Esophagus squamous epithelium (tissue), 5 donors: Measurements from ENCODE around the gene PPY. TPM values are rescaled to one million over a fixed set of nuclear protein-coding genes. Genes with fewer than 3 reads are reported as not detected.

Source experiments
- DNase-seq: peaks from one replicate; lab custom pipeline; 2025; lab: John Stamatoyannopoulos, UW
- H3K27ac ChIP-seq, 4 donors: fragments of 200-600 bp; sonication (generic); one replicate each; pipeline ENCODE4 v1.5.1; 2016 to 2019; ENCODE audit warnings: mild to moderate bottlenecking in 1 of 4
- H3K27me3 ChIP-seq, 4 donors: fragments of 200-600 bp; sonication (generic); 1 replicate in 3 of 4; 2 replicates in 1 of 4; pipeline versions ENCODE4 v1.5.1 to v1.6.0; 2017 to 2021; ENCODE audit warnings: antibody characterized with exemption in 1 of 4
- H3K36me3 ChIP-seq, 3 donors: fragments of 200-600 bp; sonication (generic); one replicate each; pipeline ENCODE4 v1.5.1; 2016 to 2019
- H3K4me1 ChIP-seq, 3 donors: fragments of 200-600 bp; sonication (generic); one replicate each; pipeline ENCODE4 v1.5.1; 2017 to 2019
- H3K4me3 ChIP-seq, 4 donors: fragments of 200-600 bp; sonication (generic); 1 replicate in 3 of 4; 2 replicates in 1 of 4; pipeline ENCODE4 v1.5.1; 2016 to 2019; ENCODE audit warnings: mild to moderate bottlenecking in 2 of 4, moderate library complexity in 1 of 4
- H3K9me3 ChIP-seq, 3 donors: fragments of 200-600 bp; sonication (generic); one replicate each; pipeline ENCODE4 v1.5.1; 2016 to 2019
- POLR2A ChIP-seq, 4 donors: fragments of 450-650 bp; IDR thresholded peaks; one replicate each; pipeline ENCODE4 v1.6.1; 2017; ENCODE audit warnings: antibody characterized with exemption in 4 of 4, mild to moderate bottlenecking in 4 of 4, moderate library complexity in 3 of 4
- WGBS, 2 donors: methylation state at CpG; one replicate each; pipeline ENCODE4 v1.1.5; 2018; 5-methylcytosine and 5-hydroxymethylcytosine counted together
- intact Hi-C: fragments of 100-400 bp; cut with DNase I; formaldehyde crosslinking; loops from one replicate; pipeline ENCODE4 v1.15.0; 2022
- total RNA-seq, 4 donors: library from RNA; depleted of rRNA; stranded (reverse); fragments of >200 nt; gene quantifications; one replicate each; pipeline ENCODE4 v1.1.0, GENCODE V29; 2016
- TF ChIP-seq, protein P1 (sequence below), 6 experiments: fragments of 450-650 bp in 4 of 6; fragments of 200-600 bp in 2 of 6; sonication (generic) in 2 of 6; IDR thresholded peaks; one replicate each; pipeline ENCODE4 v1.5.1; 2016 to 2019; ENCODE audit warnings: antibody characterized with exemption in 6 of 6, mild to moderate bottlenecking in 4 of 6, moderate library complexity in 4 of 6
- donor health status: DM: yes; HTN: yes; CAD: no.

PPY gene
- total RNA-seq, 4 donors from 2014 or later: not detected

DNA sequence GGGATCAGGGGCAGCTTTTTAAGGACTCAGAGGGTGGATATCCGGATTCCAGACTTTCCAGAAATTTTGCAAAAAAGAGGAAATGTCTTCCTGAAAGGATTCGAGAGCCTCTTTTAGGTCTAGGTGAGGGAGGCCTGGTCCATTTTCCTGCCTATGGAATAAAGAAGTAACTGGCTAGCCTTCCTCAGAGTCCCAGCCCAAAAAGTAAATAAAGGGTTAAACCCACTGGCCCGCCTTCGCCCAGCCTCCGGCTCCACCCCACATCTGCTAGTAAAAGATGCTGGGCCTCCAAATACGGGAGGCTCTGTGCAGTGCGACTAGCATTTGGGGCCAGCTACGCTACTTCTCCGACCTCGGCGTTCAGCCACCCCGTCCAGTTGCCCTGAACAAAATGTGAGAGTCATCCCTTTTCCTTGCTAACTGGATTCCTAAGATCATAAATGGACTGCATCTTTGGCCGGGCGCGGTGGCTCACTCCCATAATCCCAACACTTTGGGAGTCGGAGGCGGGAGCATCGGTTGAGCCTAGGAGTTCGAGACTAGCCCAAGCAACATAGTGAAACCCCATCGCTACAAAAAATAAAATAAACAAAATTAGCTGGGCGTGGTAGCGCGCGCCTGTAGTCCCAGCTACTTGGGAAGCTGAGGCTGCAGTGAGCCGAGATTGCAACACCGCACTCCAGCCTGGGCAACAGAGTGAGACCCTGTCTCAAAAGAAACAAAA lies 34.1 kb downstream of the PPY start:
- DNase-seq: no peak
- no peaks in the 10 kb centered on the region for H3K9me3 ChIP-seq
- peaks cover 0 to 61% (median 6%) of the 10 kb centered on the region in 4 donors for H3K27me3 ChIP-seq
- H3K4me3 ChIP-seq: peak overlapping the region; percentile 36 to 81 (median 64)
- WGBS, 2 donors: 33 to 36% methylated on average over 10 to 20 of the region's 26 CpGs
- no peak for TF ChIP-seq POLR2A (IDR thresholded peaks at IDR 0.05)
- TF ChIP-seq, protein P1, sequence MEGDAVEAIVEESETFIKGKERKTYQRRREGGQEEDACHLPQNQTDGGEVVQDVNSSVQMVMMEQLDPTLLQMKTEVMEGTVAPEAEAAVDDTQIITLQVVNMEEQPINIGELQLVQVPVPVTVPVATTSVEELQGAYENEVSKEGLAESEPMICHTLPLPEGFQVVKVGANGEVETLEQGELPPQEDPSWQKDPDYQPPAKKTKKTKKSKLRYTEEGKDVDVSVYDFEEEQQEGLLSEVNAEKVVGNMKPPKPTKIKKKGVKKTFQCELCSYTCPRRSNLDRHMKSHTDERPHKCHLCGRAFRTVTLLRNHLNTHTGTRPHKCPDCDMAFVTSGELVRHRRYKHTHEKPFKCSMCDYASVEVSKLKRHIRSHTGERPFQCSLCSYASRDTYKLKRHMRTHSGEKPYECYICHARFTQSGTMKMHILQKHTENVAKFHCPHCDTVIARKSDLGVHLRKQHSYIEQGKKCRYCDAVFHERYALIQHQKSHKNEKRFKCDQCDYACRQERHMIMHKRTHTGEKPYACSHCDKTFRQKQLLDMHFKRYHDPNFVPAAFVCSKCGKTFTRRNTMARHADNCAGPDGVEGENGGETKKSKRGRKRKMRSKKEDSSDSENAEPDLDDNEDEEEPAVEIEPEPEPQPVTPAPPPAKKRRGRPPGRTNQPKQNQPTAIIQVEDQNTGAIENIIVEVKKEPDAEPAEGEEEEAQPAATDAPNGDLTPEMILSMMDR (IDR thresholded peaks at IDR 0.05): no peak
- H3K4me1 ChIP-seq: peaks cover 23 to 36% (median 32%) of the 10 kb centered on the region in 3 donors
- intact Hi-C loops: no loop called here
- no peaks in the 10 kb centered on the region for H3K36me3 ChIP-seq
- peak overlapping the region; percentile 72 to 94 (median 87) for H3K27ac ChIP-seq

DNA sequence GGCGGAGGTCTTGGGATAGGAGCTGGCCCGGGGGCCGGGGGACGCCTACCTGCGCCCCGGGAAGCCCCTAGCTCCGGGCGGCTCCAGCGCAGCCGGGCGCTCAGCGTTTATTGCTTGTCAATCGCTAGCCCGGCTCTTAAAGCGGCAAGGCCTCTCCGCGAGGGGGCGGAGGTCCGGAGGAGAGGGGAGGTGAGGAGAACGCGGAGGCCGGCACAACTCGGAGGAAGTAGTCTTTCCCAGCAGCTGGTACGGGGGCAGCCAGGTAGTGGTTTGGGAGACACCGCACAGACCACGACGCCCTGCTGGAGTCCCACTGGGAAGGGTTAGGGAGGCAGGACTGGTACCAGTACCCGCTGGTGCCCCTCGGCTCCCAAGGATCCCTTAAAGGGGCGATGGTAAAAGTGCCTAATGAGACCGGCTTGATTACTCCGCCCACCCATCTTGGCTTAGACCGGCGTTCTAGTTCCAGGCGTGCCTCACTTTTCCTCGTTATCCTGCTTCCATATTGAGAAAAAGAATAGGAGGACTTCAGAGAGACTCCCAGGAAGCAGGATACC lies 34.8 kb downstream of the PPY start, which contains the start of gene MPP2:
Gene MPP2 (minus strand): TSS at position 112 of the 557 bp plus-strand sequence. CDS start 3,076 bp downstream, outside the sequence.
- TF ChIP-seq, protein P1 (IDR thresholded peaks at IDR 0.05): peak in 2 of 6 experiments; percentile 25 to 38
- peak in 2 of 4 donors; percentile 42 to 47 for TF ChIP-seq POLR2A (IDR thresholded peaks at IDR 0.05)
- no peak for DNase-seq
- intact Hi-C loops: no loop called here
- Histone ChIP-seq H3K4me3 (peak within 1 kb of the TSS; percentile 36 to 81 (median 64)), H3K27me3 (peaks cover 0 to 61% (median 6%) of the 10 kb centered on the region in 4 donors), H3K9me3 (no peaks in the 10 kb centered on the region), H3K4me1 (peaks cover 23 to 36% (median 32%) of the 10 kb centered on the region in 3 donors), H3K36me3 (no peaks in the 10 kb centered on the region), H3K27ac (peak within 1 kb of the TSS; percentile 72 to 94 (median 87))
- 0 to 7% methylated on average over 6 to 15 of the region's 36 CpGs for WGBS, 2 donors

DNA sequence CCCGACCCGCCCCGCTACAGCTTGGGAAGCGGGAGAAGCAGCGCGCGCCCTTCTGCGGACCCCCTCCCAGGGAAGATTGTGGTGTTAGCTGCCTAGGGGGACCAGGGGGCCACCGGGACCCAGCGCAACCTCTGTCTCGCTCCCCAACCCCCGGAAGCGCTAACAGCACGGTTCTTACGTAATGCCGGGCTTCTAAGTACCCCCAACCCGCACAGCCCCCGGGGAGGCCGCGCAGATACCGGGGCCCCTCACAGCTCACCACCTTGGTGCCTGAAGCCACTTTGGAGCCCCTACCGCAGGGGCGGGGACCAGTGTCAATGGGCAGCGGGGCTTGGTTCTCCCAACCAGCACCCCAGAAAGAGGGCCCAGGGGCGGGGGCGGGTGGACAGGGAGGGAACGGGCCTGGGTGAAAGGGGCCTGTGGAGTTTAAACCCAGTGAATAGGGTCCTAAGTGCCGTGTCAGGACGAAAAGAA lies 35.3 kb downstream of the PPY start:
- peak overlapping the region; percentile 36 to 81 (median 64) for H3K4me3 ChIP-seq
- no peaks in the 10 kb centered on the region for H3K36me3 ChIP-seq
- TF ChIP-seq POLR2A (IDR thresholded peaks at IDR 0.05): no peak
- TF ChIP-seq, protein P1 (IDR thresholded peaks at IDR 0.05): no peak
- 0% methylated on average over 2 of the region's 29 CpGs; no CpG with 5 or more reads in 1 of the 2 donors for WGBS, 2 donors
- H3K27ac ChIP-seq: peak overlapping the region; percentile 72 to 94 (median 87)
- no peaks in the 10 kb centered on the region for H3K9me3 ChIP-seq
- DNase-seq: no peak
- H3K4me1 ChIP-seq: peaks cover 23 to 36% (median 32%) of the 10 kb centered on the region in 3 donors
- intact Hi-C loops: no loop called here
- peaks cover 0 to 61% (median 6%) of the 10 kb centered on the region in 4 donors for H3K27me3 ChIP-seq

DNA sequence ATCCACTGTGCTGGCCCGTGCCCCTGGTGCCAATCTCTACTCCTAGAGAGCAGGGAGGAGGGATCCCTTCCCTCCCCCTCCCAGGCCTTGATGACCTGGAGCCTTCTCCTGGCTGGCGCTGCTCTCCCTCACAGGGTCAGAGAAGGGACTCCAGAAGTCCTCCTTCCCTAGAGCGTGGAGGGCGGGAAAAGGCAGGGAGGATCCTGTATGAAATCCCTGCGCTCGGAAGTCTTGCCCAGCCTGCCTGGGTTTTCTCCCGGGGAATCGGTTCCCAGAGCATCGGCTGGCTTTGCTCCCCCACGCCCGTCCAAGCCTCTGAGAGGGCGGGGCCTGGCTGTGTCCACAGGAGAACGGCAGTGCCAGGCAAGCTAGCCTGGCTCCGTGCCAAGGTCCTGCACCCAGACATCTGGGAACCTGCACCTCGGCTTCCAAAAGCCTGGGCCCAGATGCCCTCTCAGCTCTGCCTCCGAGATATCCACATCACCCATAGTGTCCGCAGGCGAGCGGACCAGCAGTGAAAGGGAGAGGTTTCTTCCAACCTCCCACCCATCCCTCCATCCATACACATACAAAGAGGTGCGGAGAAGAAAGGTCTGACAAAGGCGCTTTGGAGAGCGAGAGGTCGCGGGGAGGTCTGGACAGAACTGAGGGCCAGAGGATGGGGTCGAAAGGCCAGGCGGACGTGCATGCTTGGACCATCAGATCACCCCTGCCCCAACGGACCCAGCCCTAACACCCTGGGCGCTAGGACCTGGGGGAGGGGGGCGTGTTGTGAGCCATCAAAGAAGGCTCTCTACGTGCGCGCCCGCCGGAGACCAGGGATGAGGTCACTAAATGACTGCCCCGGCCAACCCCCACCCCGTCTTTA lies 36.1 kb downstream of the PPY start:
- 4 to 10% methylated on average over 8 to 19 of the region's 37 CpGs for WGBS, 2 donors
- Histone ChIP-seq H3K36me3 (no peaks in the 10 kb centered on the region), H3K9me3 (no peaks in the 10 kb centered on the region), H3K27me3 (peaks cover 0 to 67% (median 6%) of the 10 kb centered on the region in 4 donors), H3K4me1 (peaks cover 23 to 37% (median 32%) of the 10 kb centered on the region in 3 donors), H3K27ac (peak overlapping the region; percentile 72 to 94 (median 87)), H3K4me3 (peak overlapping the region; percentile 36 to 81 (median 64))
- TF ChIP-seq, protein P1 (IDR thresholded peaks at IDR 0.05): no peak
- TF ChIP-seq POLR2A (IDR thresholded peaks at IDR 0.05): no peak
- DNase-seq: no peak
- intact Hi-C loops: no loop called here
